ENCODE results near the gene OXGR1. TPM values are rescaled to one million over a fixed set of nuclear protein-coding genes. Genes with fewer than 3 reads are reported as not detected.
A peak's percentile ranks its signal among the peaks of the same experiment; 100 is the strongest.

Gene OXGR1
- total and polyA plus RNA-seq, 10 of the 15 experiments (the other 5 are each of a cell fraction or from before 2014, with no cell fraction given), result 0.05 TPM; not detected in 9

DNA sequence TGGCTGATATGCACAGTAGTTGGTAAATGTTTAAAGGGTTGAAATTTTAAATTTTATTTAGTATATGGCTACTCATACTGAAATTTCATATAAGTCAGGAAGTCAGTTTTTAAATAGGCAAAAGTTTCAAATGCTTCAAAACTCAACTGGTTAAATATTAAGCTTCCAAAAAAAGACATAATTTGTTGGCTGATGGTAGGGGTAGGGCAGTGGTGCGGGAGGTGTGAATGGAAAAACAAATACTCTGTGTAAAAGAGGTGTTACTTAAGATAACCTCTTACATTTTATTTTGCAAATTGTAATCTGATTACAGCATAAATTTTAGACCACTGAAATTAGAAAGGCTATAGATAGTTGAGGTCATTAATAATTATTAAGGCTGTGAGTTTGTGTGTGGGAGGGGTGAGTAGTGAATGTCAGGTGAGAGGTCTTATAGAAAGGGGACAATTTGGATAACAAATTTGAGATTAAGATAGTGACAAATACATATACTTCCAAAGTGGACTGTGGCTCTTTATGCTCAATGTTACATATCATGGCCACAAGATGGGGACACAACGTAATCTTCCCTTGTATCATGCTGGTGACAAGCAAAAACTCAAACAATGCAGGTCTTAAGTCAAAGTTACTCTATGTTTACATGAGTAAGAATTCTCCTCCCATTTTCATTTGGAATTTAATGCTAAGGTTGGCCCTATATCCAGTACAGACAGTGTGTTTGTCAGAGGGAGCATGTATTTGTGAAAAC lies 36.6 kb upstream of the OXGR1 start (continued):
- TF ChIP-seq, protein P1, sequence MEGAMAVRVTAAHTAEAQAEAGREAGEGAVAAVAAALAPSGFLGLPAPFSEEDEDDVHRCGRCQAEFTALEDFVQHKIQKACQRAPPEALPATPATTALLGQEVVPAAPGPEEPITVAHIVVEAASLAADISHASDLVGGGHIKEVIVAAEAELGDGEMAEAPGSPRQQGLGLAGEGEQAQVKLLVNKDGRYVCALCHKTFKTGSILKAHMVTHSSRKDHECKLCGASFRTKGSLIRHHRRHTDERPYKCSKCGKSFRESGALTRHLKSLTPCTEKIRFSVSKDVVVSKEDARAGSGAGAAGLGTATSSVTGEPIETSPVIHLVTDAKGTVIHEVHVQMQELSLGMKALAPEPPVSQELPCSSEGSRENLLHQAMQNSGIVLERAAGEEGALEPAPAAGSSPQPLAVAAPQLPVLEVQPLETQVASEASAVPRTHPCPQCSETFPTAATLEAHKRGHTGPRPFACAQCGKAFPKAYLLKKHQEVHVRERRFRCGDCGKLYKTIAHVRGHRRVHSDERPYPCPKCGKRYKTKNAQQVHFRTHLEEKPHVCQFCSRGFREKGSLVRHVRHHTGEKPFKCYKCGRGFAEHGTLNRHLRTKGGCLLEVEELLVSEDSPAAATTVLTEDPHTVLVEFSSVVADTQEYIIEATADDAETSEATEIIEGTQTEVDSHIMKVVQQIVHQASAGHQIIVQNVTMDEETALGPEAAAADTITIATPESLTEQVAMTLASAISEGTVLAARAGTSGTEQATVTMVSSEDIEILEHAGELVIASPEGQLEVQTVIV (IDR thresholded peaks at IDR 0.05; ENCODE audit: borderline replicate concordance, partially characterized antibody), result no peak

DNA sequence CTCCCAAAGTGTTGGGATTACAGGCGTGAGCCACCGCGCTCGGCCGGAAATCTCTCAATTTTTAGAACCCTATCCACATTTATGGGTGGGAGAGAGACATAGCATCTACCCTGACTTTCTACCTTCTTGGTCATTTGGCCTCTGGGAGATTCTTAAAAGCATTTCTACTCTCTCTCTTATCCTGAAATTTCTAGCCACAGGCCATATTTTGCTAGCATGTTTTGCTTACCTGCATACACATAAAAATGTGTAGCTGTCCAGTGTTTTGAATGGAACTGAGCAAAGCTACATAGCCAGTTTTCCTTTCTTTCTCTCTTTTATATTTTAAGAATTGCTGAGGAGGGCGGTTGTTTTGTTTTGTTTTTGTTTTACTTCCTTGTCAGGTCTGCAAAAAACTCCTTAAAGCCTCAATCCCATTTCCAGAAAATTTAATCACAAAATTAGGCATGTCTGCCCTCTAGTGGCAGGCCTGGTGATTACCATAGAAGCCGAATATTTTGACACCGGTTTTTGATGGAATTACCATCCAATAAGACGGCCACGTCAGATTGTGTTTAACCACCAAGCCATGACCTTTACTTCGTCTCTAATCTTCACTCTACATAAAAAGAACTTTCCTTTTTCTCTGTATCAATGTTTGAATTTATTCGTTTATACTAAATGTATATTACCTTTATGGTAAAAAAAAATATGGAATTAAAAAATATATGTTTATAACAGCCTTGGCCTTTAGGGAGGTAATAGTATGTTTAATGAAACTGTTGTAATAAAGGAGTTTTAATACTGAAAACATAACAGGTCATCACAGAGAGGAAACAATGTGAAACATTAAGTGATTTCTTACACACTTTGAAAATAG lies 34.4 kb upstream of the OXGR1 start:
- SMC1A ChIA-PET (ENCODE audit: uncharacterized antibody, unreplicated experiment), result interaction anchor here (1.0 kb wide), 1 partner anchor 10 kb away, joined by 3 read pairs; no protein-coding TSS in a partner anchor

More for the DNA sequence above, 34.4 kb upstream of the OXGR1 start:
- WGBS (ENCODE audit: insufficient coverage, insufficient replicate concordance, low lambda C conversion rate, missing lambda C conversion rate), result 35% methylated on average over 12 of the region's 12 CpGs
- Histone ChIP-seq H3K9ac (ENCODE audit: control insufficient read depth, insufficient read depth, low read length) (no peak overlapping the region), H3K4me3 (no peak overlapping the region), H3K36me3 (ENCODE audit: control insufficient read depth in 2 of 2, insufficient read depth in 2 of 2, low read length in 1 of 2) (no peaks in the 10 kb centered on the region), H3K79me2 (ENCODE audit: control insufficient read depth, insufficient read depth, low read length) (no peaks in the 10 kb centered on the region), H3K27me3 (replicated peaks in 1 of 2; ENCODE audit: control insufficient read depth in 2 of 2, insufficient read depth in 2 of 2, low read length in 1 of 2) (no peaks in the 10 kb centered on the region), H2AFZ (ENCODE audit: control insufficient read depth, low read depth, low read length) (no peak overlapping the region), H3K27ac (ENCODE audit: control insufficient read depth, insufficient read depth) (no peak overlapping the region), H4K20me1 (ENCODE audit: control insufficient read depth, insufficient read depth) (no peaks in the 10 kb centered on the region), H3K4me2 (ENCODE audit: control insufficient read depth, insufficient read depth) (no peak overlapping the region), H3K9me3 (replicated peaks; ENCODE audit: control insufficient read depth, insufficient read depth, low read length) (no peaks in the 10 kb centered on the region), H3K4me1 (ENCODE audit: control insufficient read depth, insufficient read depth, low read length) (no peaks in the 10 kb centered on the region)
- TF ChIP-seq, protein P2, sequence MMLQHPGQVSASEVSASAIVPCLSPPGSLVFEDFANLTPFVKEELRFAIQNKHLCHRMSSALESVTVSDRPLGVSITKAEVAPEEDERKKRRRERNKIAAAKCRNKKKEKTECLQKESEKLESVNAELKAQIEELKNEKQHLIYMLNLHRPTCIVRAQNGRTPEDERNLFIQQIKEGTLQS (IDR thresholded peaks at IDR 0.05; ENCODE audit: borderline replicate concordance, extremely low read depth, low read depth, low read length), result no peak
- TF ChIP-seq BMI1 (IDR thresholded peaks at IDR 0.05; ENCODE audit: borderline replicate concordance), result no peak
- TF ChIP-seq SREBF2 (IDR thresholded peaks at IDR 0.05; ENCODE audit: low read length), result no peak
- TF ChIP-seq HDAC2 (IDR thresholded peaks at IDR 0.05), result no peak
- peak; percentile 60 for TF ChIP-seq RAD21 (IDR thresholded peaks at IDR 0.05; ENCODE audit: insufficient read depth, low read depth, low read length)
- TF ChIP-seq SMC3 (IDR thresholded peaks at IDR 0.05; ENCODE audit: borderline replicate concordance, low read length), result peak; percentile 32; the same call in 1 of the 2 replicates
- TF ChIP-seq BHLHE40 (IDR thresholded peaks at IDR 0.05; ENCODE audit: borderline replicate concordance in 1 of 2, low read depth in 2 of 2, low read length in 1 of 2), result 0 out of 4 replicates have a peak, but pooled peaks of 1 of the 2 experiments have one; percentile 17
- TF ChIP-seq, protein P3, sequence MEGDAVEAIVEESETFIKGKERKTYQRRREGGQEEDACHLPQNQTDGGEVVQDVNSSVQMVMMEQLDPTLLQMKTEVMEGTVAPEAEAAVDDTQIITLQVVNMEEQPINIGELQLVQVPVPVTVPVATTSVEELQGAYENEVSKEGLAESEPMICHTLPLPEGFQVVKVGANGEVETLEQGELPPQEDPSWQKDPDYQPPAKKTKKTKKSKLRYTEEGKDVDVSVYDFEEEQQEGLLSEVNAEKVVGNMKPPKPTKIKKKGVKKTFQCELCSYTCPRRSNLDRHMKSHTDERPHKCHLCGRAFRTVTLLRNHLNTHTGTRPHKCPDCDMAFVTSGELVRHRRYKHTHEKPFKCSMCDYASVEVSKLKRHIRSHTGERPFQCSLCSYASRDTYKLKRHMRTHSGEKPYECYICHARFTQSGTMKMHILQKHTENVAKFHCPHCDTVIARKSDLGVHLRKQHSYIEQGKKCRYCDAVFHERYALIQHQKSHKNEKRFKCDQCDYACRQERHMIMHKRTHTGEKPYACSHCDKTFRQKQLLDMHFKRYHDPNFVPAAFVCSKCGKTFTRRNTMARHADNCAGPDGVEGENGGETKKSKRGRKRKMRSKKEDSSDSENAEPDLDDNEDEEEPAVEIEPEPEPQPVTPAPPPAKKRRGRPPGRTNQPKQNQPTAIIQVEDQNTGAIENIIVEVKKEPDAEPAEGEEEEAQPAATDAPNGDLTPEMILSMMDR (IDR thresholded peaks at IDR 0.05 in 2 of 3, conservative IDR thresholded peaks at IDR 0.05 in 1 of 3; ENCODE audit: control insufficient read depth in 2 of 3, extremely low read depth in 1 of 3, insufficient read depth in 1 of 3, low read depth in 3 of 3, low read length in 3 of 3), result peak; percentile 73 to 88 (median 80)
- no peak for TF ChIP-seq STAT1 (conservative IDR thresholded peaks at IDR 0.05)
- DNase-seq (ENCODE audit: low read depth, low spot score), result no peak
- peak; percentile 69 for ATAC-seq
- in situ Hi-C loops (cut with MboI), result no loop called here
- no peak for FAIRE-seq
- no TSS peak for BruUV-seq (replicated peaks)
- ChIA-PET POLR2A (no interaction called here), RAD21 (ENCODE audit: unreplicated experiment) (interaction anchor here (0.8 kb wide), 1 partner anchor 1007 kb away, joined by 3 read pairs; no protein-coding TSS in a partner anchor), CTCF (interaction anchor here (0.6 to 1.2 kb wide), 6 partner anchors 9 to 1475 kb away, joined by 3 to 7 read pairs (median 3); no protein-coding TSS in a partner anchor)
- intact Hi-C loops (cut with micrococcal nuclease; ENCODE audit: unreplicated experiment), result no loop called here
